ENCODE results near the gene LBP.

Gene LBP

DNA sequence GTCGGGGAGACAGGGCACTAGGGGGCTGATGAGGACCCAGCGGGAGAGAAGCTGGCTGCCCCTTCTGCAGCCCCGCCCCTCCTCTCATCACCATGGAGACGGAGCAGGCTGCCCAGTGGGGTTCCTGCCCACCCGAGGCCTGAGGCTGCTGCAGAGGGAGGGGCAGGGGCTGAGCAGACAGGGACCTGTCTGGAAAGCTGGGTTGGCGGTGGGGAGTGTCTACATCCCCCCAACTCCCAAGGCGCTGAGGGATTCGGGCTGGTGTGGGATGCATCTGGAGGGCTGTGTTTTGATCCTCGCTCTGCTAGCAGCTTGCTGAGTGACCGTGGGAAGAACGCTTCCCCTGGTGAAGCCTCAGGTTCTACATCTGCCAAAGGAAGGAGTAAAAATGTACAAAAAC is 43.5 kb upstream of the LBP start:
- TF ChIP-seq, protein P1, sequence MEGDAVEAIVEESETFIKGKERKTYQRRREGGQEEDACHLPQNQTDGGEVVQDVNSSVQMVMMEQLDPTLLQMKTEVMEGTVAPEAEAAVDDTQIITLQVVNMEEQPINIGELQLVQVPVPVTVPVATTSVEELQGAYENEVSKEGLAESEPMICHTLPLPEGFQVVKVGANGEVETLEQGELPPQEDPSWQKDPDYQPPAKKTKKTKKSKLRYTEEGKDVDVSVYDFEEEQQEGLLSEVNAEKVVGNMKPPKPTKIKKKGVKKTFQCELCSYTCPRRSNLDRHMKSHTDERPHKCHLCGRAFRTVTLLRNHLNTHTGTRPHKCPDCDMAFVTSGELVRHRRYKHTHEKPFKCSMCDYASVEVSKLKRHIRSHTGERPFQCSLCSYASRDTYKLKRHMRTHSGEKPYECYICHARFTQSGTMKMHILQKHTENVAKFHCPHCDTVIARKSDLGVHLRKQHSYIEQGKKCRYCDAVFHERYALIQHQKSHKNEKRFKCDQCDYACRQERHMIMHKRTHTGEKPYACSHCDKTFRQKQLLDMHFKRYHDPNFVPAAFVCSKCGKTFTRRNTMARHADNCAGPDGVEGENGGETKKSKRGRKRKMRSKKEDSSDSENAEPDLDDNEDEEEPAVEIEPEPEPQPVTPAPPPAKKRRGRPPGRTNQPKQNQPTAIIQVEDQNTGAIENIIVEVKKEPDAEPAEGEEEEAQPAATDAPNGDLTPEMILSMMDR (IDR thresholded peaks at IDR 0.05): no peak
- no peak overlapping the region for H3K27ac ChIP-seq
- H3K4me3 ChIP-seq: no peak overlapping the region
- DNase-seq (ENCODE audit: low spot score): no peak

DNA sequence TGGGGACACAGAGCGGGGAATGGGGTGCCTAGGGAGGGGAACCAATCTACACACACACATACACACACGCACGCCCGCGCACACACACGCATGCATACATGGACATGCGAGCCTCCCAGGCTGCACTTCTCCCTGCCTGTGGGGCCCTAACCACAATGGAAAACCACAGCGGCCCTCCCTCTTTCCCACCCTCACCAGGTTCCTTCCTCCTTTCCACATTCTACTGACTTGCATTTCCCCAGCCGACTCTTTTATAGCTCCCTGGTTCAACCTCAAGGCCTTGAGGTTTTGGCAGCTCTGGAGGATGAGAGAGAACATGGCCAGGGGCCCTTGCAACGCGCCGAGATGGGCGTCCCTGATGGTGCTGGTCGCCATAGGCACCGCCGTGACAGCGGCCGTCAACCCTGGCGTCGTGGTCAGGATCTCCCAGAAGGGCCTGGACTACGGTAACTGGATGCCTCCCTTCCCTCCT is 42.3 kb upstream of the LBP start, which contains the start of gene BPI:
Gene BPI, plus strand, starts transcription at position 249 of the 472 bp plus-strand sequence. Its CDS starts 68 bp downstream, at position 317.
- DNase-seq (ENCODE audit: low spot score): no peak
- H3K4me3 ChIP-seq: no peak within 1 kb of the TSS
- H3K27ac ChIP-seq: no peak within 1 kb of the TSS
- TF ChIP-seq, protein P1 (IDR thresholded peaks at IDR 0.05): no peak

DNA sequence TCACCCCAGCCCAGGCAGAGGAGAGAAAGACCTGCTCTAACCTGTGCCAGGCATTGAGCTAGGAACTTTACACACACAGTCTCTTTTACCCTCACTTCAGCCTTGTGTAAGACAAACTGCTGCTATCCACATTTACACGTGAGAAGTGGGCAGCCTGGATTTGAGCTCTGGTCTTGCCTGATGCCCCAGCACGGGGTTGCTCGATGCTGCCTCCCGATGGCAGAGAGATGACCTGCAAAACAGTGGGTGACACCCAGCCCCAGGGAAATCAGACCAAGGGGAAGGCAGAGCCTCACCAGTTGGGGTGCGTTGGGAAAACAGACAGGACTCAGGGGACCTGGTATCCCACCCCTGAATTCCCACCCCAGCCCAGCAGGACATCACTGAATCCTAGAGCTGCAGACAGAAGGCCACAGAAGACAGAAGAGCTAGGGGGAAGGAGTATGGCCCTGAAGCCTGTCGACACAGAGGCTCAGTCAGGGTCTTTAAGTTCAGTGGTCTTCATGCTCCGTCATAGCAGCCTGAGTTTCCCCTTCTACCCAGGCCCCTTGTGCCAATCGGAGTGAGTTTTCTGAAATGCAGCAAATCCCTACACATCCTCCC is 41.3 kb upstream of the LBP start:
- TF ChIP-seq, protein P1 (IDR thresholded peaks at IDR 0.05): no peak
- H3K27ac ChIP-seq: no peak overlapping the region
- DNase-seq (ENCODE audit: low spot score): no peak

DNA sequence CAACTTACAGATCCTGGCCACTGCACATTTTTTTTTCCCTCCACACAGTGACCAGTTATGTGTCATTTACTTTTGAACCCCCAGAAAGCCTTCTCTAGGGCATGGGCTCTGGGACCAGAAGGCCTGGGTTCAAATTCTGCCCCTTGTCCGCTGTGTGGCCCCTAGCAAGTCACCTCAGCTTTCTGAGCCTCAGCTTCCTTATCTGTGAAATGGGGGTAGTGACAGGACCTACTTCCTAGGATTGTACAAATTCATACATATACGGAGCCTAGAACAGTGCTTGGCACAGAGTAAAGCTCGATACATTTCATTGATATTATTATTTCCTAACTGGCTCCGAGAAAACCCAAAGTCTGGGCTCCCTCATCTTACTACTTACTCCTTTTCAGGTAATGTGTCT is 40.7 kb upstream of the LBP start:
- TF ChIP-seq, protein P1 (IDR thresholded peaks at IDR 0.05): no peak
- Histone ChIP-seq H3K4me3 (no peak overlapping the region), H3K27ac (no peak overlapping the region)
- no peak for DNase-seq (ENCODE audit: low spot score)

More for the DNA sequence above, 41.3 kb upstream of the LBP start:
- no peak overlapping the region for H3K4me3 ChIP-seq

DNA sequence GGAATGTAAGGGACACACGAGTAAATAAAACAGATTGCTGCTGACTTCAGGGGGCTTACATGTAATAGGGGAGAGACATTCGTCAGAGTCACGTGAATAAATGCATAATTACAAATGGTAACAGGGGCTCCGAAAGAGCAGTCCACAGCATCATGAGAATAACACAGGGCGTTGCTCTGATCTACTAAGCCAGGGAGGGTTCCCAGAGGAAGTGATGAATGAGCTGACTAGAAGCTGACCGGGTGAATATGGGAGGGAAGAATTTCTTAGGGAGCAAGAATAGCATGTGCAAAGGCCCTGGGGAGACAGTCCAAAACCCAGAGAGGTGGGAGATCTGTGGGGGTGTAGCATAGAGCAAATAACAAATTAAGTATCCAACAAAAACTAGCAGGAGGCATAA is 39.9 kb upstream of the LBP start:
- DNase-seq (ENCODE audit: low spot score): no peak
- H3K27ac ChIP-seq: no peak overlapping the region
- no peak overlapping the region for H3K4me3 ChIP-seq
- TF ChIP-seq, protein P1 (IDR thresholded peaks at IDR 0.05): no peak

DNA sequence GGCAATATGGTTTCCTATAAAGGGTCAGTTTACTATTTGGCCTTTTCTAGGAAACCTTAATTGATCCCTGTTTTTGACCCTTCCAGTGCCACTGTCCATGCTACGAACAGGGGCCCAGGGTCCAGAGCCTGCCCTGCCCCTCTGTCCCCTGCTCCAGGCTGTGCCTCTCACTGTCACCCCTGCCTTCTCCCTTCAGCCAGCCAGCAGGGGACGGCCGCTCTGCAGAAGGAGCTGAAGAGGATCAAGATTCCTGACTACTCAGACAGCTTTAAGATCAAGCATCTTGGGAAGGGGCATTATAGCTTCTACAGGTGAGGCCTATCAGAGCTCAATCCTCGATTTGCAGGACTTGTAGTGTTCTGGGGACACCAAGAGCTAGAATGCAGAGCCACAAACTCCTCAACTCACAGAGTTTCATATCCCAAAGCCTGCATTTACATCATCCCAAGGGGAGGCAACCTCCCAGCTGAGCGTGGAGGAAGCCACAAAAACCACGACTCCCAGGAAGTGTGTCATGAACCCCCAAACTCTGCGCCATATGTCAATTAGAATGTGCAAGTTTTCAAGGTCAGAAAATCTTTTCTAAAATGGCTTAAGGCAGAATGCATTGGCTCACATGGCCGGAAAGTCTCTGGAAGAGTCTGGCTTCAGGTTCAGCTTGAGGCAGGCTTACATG is 38.8 kb upstream of the LBP start:
- no peak overlapping the region for H3K27ac ChIP-seq
- TF ChIP-seq, protein P1 (IDR thresholded peaks at IDR 0.05): no peak
- H3K4me3 ChIP-seq: no peak overlapping the region
- DNase-seq (ENCODE audit: low spot score): no peak

DNA sequence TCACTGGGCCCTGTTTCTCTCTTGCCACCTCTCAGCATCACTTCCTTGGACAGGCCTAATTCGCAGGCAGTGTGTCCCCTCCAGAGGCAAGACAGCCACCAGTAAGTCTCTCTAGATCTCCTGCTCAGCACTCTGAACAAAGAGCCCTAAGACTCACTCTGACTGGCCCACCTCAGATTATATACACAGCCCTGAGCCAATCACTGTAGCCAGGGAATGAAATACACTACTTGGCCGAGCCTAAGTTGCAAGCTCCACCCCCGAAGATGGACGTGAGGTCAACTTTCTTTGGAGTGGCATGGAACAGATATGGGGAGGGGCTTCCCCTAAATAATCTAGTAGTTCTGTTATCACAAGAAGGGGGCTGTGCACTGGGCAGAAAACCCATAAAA is 38.2 kb upstream of the LBP start:
- TF ChIP-seq, protein P1 (IDR thresholded peaks at IDR 0.05): no peak
- DNase-seq (ENCODE audit: low spot score): no peak
- Histone ChIP-seq H3K27ac (no peak overlapping the region), H3K4me3 (no peak overlapping the region)

Data from coronary artery (tissue), 2 donors.